Kasumi-1 (cell line): ENCODE data around the gene FUT8.

Experiments
- DNase-seq, 2 experiments: peaks; one replicate each; lab custom pipeline; 2025; lab: John Stamatoyannopoulos, UW

Gene FUT8

GRCh38 chr14:65558363-65558762 is 145.8 kb downstream of the FUT8 start:
- DNase-seq = no peak

- no peak for DNase-seq
Observed at GRCh38 chr14:65560340-65561027, 148.0 kb downstream of the FUT8 start.

GRCh38 chr14:65564370-65564769 is 151.8 kb downstream of the FUT8 start:
- DNase-seq = no peak

GRCh38 chr14:65565948-65566347 is 153.4 kb downstream of the FUT8 start:
- no peak for DNase-seq

GRCh38 chr14:65566820-65567522 is 154.4 kb downstream of the FUT8 start:
- DNase-seq = no peak

- DNase-seq = no peak
Observed at GRCh38 chr14:65574611-65575010, 162.1 kb downstream of the FUT8 start.

GRCh38 chr14:65575389-65575788 is 162.9 kb downstream of the FUT8 start:
- no peak for DNase-seq

- DNase-seq = no peak
Observed at GRCh38 chr14:65580973-65581372, 168.4 kb downstream of the FUT8 start.

GRCh38 chr14:65581378-65581777 is 168.8 kb downstream of the FUT8 start:
- DNase-seq = no peak

GRCh38 chr14:65581799-65582198 is 169.3 kb downstream of the FUT8 start:
- no peak for DNase-seq

GRCh38 chr14:65585216-65585615 is 172.7 kb downstream of the FUT8 start:
- no peak for DNase-seq

GRCh38 chr14:65588426-65589140 is 176.1 kb downstream of the FUT8 start:
- DNase-seq = no peak

- no peak for DNase-seq
Observed at GRCh38 chr14:65594153-65594881, 181.8 kb downstream of the FUT8 start.

GRCh38 chr14:65594882-65595237 is 182.3 kb downstream of the FUT8 start:
- no peak for DNase-seq

GRCh38 chr14:65599375-65599774 is 186.8 kb downstream of the FUT8 start:
- DNase-seq = no peak

- DNase-seq = no peak
Observed at GRCh38 chr14:65600742-65601141, 188.2 kb downstream of the FUT8 start.

GRCh38 chr14:65604535-65604934 is 192.0 kb downstream of the FUT8 start:
- DNase-seq = no peak

GRCh38 chr14:65604936-65605335 is 192.4 kb downstream of the FUT8 start:
- DNase-seq = no peak

GRCh38 chr14:65606460-65606859 is 193.9 kb downstream of the FUT8 start:
- no peak for DNase-seq

GRCh38 chr14:65613131-65613650 is 200.7 kb downstream of the FUT8 start:
- DNase-seq = no peak

- DNase-seq = no peak
Observed at GRCh38 chr14:65618996-65619395, 206.5 kb downstream of the FUT8 start.

- DNase-seq = no peak
Observed at GRCh38 chr14:65620195-65620594, 207.7 kb downstream of the FUT8 start.
